GM23248 (cell line): ENCODE results near the gene MAGI1.

Experiments used
- EZH2 ChIP-seq: fragments of 200-600 bp; sonication (generic); IDR thresholded peaks from 2 replicates; pipeline ENCODE4 v1.6.1; 2018; ENCODE audit warnings: antibody characterized with exemption, mild to moderate bottlenecking; ENCODE audit not compliant: insufficient read depth, poor library complexity, severe bottlenecking
- EZH2phosphoT487 ChIP-seq: fragments of 200-600 bp; sonication (generic); IDR thresholded peaks from 2 replicates; pipeline ENCODE4 v1.6.1; 2018; ENCODE audit warnings: antibody characterized with exemption, moderate library complexity, mild to moderate bottlenecking, low read depth; ENCODE audit not compliant: insufficient read depth

DNA sequence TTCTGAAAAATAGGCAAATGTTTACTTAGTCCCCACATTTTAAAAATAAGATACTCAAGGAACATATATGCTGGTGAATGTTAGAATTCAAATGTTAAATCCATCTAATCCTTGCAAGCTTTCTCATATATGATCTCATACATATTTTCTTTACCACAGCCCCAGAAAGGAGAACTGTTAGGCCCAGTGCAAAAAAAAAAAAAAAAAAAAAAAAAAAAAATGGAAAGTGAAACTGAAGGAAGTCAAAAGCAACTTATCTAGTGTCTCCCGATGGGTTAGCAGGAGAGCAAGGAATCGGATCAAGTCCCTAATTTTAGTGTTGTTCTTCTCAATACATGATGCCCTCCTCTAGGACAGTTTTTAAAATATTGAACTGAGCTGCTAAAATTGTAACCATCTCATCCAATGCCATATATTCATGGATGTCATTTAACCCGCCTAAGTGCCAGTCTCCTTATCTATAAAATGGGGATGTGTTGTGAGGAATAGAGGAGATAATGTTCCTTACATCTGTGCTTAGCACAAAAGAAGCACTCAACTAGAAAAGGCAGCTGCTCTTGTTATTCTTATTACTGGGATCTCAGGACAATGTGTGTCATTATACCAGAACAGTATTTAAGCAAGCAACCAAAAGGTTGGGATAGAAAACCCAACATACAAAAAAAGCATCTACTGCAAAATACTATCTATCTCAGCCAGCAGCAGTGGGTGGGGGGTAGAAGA is 279.7 kb downstream of the MAGI1 start:
- no peak for TF ChIP-seq EZH2
- no peak for TF ChIP-seq EZH2phosphoT487
